Measurements from ENCODE around the gene TAS1R2. TPM values are rescaled to one million over a fixed set of nuclear protein-coding genes. Genes with fewer than 3 reads are reported as not detected.
"Not testable (repeated sequence)": the region's sequence is repeated elsewhere in the genome, so short reads cannot be mapped to it uniquely, and the experiment has no call there.

Gene TAS1R2
- total RNA-seq, 2 experiments from 2014 or later, result not detected

GRCh38 chr1:18872071-18872611, 12.7 kb upstream of the TAS1R2 start:
- H3K27ac Mint-ChIP-seq, result no peak overlapping the region
- H3K4me1 Mint-ChIP-seq, result no peaks in the 10 kb centered on the region
- no peaks in the 10 kb centered on the region for H3K27me3 Mint-ChIP-seq
- CTCF ChIA-PET, result no interaction called here
- no peak overlapping the region for H3K4me3 Mint-ChIP-seq
- POLR2A ChIA-PET, result no interaction called here
- H3K9me3 Mint-ChIP-seq, result no peaks in the 10 kb centered on the region
- H3K36me3 Mint-ChIP-seq (ENCODE audit: low read depth), result no peaks in the 10 kb centered on the region
- no peak for DNase-seq

DNA sequence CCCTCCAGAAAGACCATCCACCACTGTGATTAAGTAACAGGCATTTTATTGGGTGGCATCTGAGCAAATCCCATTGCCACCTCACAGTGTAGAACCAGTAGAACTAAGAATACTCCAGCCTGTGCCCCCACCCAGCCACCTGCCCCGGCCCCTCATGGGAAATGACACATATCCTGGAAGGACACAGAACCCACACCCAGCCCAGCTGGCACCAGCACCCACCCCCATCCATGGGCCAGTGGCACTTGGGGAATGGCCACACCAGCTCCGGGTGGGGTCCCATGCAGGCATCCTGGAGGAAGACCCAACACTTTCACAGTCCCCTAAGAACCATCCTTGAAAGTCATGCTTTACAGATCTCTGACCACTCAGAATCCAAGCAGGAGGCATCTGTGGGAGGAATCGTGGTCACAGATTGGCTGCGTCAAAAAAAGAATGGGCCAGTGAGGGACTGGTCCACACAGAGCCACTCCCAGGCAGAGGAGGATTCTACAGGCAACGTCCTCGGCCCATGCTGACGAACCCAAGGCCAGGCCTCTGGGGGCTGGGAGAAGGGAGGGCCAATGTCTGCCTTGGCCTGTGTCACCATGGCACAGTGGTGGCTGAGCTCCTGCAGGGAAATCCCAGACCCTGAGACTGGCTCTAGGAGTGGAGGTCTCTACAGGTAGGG, 12.1 kb upstream of the TAS1R2 start:
- H3K4me3 Mint-ChIP-seq, result no peak overlapping the region
- no peaks in the 10 kb centered on the region for H3K36me3 Mint-ChIP-seq (ENCODE audit: low read depth)
- ChIA-PET CTCF (no interaction called here), POLR2A (no interaction called here)
- H3K4me1 Mint-ChIP-seq, result no peaks in the 10 kb centered on the region
- H3K27ac Mint-ChIP-seq, result no peak overlapping the region
- no peak for DNase-seq
- no peaks in the 10 kb centered on the region for H3K27me3 Mint-ChIP-seq
- no peaks in the 10 kb centered on the region for H3K9me3 Mint-ChIP-seq

DNA sequence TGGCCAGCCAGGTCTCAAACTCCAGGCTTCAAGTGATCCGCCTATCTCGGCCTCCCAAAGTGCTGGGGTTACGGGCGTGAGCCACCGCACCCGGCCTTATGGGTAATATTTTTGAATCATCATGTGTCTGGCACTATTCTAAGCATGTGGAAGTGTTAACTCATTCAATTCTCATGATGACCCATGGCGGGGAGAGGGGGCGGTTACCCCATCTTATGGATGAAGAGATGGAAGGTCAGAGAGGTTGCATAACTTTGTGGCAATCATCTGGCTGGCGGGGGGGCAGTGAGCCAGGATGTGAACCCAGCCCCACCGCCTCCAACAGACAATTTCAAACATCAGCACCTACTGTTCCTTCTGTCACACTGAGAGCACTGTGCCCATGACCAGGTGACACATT, 11.5 kb upstream of the TAS1R2 start:
- no peaks in the 10 kb centered on the region for H3K4me1 Mint-ChIP-seq
- H3K4me3 Mint-ChIP-seq, result no peak overlapping the region
- CTCF ChIA-PET, result no interaction called here
- H3K27me3 Mint-ChIP-seq, result no peaks in the 10 kb centered on the region
- no peak for DNase-seq
- POLR2A ChIA-PET, result no interaction called here
- no peaks in the 10 kb centered on the region for H3K36me3 Mint-ChIP-seq (ENCODE audit: low read depth)
- no peak overlapping the region for H3K27ac Mint-ChIP-seq
- no peaks in the 10 kb centered on the region for H3K9me3 Mint-ChIP-seq

- CTCF ChIA-PET; DNase-seq; H3K9me3 Mint-ChIP-seq; H3K27ac Mint-ChIP-seq; H3K27me3 Mint-ChIP-seq; POLR2A ChIA-PET; H3K4me1 Mint-ChIP-seq; H3K4me3 Mint-ChIP-seq; H3K36me3 Mint-ChIP-seq (ENCODE audit: low read depth): not testable (repeated sequence)
These were observed 11.1 kb upstream of the TAS1R2 start for GRCh38 chr1:18870595-18870865.

GRCh38 chr1:18869847-18870594, 10.6 kb upstream of the TAS1R2 start:
- H3K27me3 Mint-ChIP-seq, result peaks cover 3% of the 10 kb centered on the region
- DNase-seq, result no peak
- CTCF ChIA-PET, result no interaction called here
- no peak overlapping the region for H3K27ac Mint-ChIP-seq
- no peaks in the 10 kb centered on the region for H3K4me1 Mint-ChIP-seq
- no peaks in the 10 kb centered on the region for H3K36me3 Mint-ChIP-seq (ENCODE audit: low read depth)
- H3K4me3 Mint-ChIP-seq, result no peak overlapping the region
- H3K9me3 Mint-ChIP-seq, result no peaks in the 10 kb centered on the region
- POLR2A ChIA-PET, result no interaction called here

- no peak overlapping the region for H3K4me3 Mint-ChIP-seq
- no peak overlapping the region for H3K27ac Mint-ChIP-seq
- H3K9me3 Mint-ChIP-seq, result no peaks in the 10 kb centered on the region
- H3K36me3 Mint-ChIP-seq (ENCODE audit: low read depth), result no peaks in the 10 kb centered on the region
- H3K4me1 Mint-ChIP-seq, result no peaks in the 10 kb centered on the region
- peaks cover 3% of the 10 kb centered on the region for H3K27me3 Mint-ChIP-seq
- POLR2A ChIA-PET, result no interaction called here
- DNase-seq, result no peak
- CTCF ChIA-PET, result no interaction called here
These were observed 9.5 kb upstream of the TAS1R2 start for GRCh38 chr1:18868801-18869424.

GRCh38 chr1:18868354-18868753, 8.9 kb upstream of the TAS1R2 start:
- ChIA-PET CTCF (no interaction called here), POLR2A (no interaction called here)
- Mint-ChIP-seq H3K4me1 (no peaks in the 10 kb centered on the region), H3K4me3 (no peak overlapping the region), H3K27ac (no peak overlapping the region), H3K27me3 (peaks cover 3% of the 10 kb centered on the region), H3K36me3 (ENCODE audit: low read depth) (no peaks in the 10 kb centered on the region), H3K9me3 (no peaks in the 10 kb centered on the region)
- no peak for DNase-seq

GRCh38 chr1:18866846-18867245, 7.4 kb upstream of the TAS1R2 start:
- POLR2A ChIA-PET, result no interaction called here
- no peaks in the 10 kb centered on the region for H3K36me3 Mint-ChIP-seq (ENCODE audit: low read depth)
- H3K4me3 Mint-ChIP-seq, result no peak overlapping the region
- no peaks in the 10 kb centered on the region for H3K4me1 Mint-ChIP-seq
- DNase-seq, result no peak
- no peak overlapping the region for H3K27ac Mint-ChIP-seq
- H3K27me3 Mint-ChIP-seq, result peaks cover 3% of the 10 kb centered on the region
- CTCF ChIA-PET, result no interaction called here
- no peaks in the 10 kb centered on the region for H3K9me3 Mint-ChIP-seq

- CTCF ChIA-PET, result interaction anchor here (0.6 kb wide), 1 partner anchor 86 kb away, joined by 4 read pairs; no protein-coding TSS in a partner anchor
- POLR2A ChIA-PET, result no interaction called here
- Mint-ChIP-seq H3K36me3 (ENCODE audit: low read depth) (no peaks in the 10 kb centered on the region), H3K4me3 (no peak overlapping the region), H3K9me3 (no peaks in the 10 kb centered on the region), H3K27me3 (peaks cover 3% of the 10 kb centered on the region), H3K27ac (no peak overlapping the region), H3K4me1 (no peaks in the 10 kb centered on the region)
- DNase-seq, result no peak
These were observed 6.9 kb upstream of the TAS1R2 start for GRCh38 chr1:18866314-18866713.

DNA sequence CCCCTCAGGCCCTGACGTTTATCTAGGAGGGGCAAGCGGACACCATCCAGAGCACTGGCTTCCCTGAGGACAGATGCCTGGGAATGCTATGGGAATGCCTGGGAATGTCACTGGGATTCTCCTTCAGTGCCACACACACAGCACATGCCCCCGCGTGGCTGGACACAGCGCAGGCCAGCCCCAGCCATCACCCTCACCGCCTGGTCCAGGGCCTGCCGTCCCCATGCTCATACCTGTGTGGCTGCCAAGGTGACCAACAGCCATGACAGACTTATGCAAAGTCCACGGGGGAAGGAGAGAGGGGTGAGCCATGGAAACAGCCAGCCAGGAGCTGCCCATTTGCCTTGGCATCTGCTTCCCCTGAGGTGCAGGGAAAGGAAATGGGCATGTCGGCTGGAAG, 5.7 kb upstream of the TAS1R2 start:
- no peak for DNase-seq
- ChIA-PET POLR2A (no interaction called here), CTCF (no interaction called here)
- H3K27ac Mint-ChIP-seq, result no peak overlapping the region
- no peaks in the 10 kb centered on the region for H3K36me3 Mint-ChIP-seq (ENCODE audit: low read depth)
- H3K4me1 Mint-ChIP-seq, result no peaks in the 10 kb centered on the region
- H3K27me3 Mint-ChIP-seq, result peaks cover 3% of the 10 kb centered on the region
- H3K9me3 Mint-ChIP-seq, result no peaks in the 10 kb centered on the region
- H3K4me3 Mint-ChIP-seq, result no peak overlapping the region

DNA sequence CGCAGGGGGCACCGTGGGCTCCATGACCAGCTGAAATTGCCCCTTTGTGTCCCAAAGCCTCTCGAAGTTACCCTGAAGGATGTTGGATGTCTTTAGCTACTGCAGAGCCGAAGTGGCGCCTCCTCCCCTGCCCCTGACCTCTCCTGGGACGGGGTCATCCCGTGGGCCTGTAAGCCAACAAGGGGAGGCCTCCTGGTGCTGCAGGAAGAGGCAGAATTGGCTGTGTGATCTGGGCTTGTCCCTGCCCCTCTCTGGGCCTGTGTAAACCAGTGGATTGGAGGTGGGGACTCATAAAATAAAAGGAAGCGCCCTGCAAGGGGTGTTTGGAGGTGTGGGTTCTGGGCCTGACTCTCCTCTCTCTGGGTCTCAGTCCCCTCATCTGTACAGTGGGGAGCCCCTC, 2.1 kb upstream of the TAS1R2 start:
- no peaks in the 10 kb centered on the region for H3K36me3 Mint-ChIP-seq (ENCODE audit: low read depth)
- peaks cover 3% of the 10 kb centered on the region for H3K27me3 Mint-ChIP-seq
- POLR2A ChIA-PET, result no interaction called here
- no peak overlapping the region for H3K4me3 Mint-ChIP-seq
- H3K4me1 Mint-ChIP-seq, result no peaks in the 10 kb centered on the region
- H3K27ac Mint-ChIP-seq, result no peak overlapping the region
- no peaks in the 10 kb centered on the region for H3K9me3 Mint-ChIP-seq
- DNase-seq, result no peak
- CTCF ChIA-PET, result interaction anchor here (1.2 kb wide), 1 partner anchor 13 kb away, joined by 3 read pairs; no protein-coding TSS in a partner anchor

GRCh38 chr1:18861082-18861481, 1.6 kb upstream of the TAS1R2 start:
- peaks cover 3% of the 10 kb centered on the region for H3K27me3 Mint-ChIP-seq
- no peaks in the 10 kb centered on the region for H3K9me3 Mint-ChIP-seq
- DNase-seq, result no peak
- ChIA-PET CTCF (interaction anchor here (1.2 kb wide), 1 partner anchor 13 kb away, joined by 3 read pairs; no protein-coding TSS in a partner anchor), POLR2A (no interaction called here)
- no peak overlapping the region for H3K27ac Mint-ChIP-seq
- H3K4me3 Mint-ChIP-seq, result no peak overlapping the region
- no peaks in the 10 kb centered on the region for H3K4me1 Mint-ChIP-seq
- H3K36me3 Mint-ChIP-seq (ENCODE audit: low read depth), result no peaks in the 10 kb centered on the region

DNA sequence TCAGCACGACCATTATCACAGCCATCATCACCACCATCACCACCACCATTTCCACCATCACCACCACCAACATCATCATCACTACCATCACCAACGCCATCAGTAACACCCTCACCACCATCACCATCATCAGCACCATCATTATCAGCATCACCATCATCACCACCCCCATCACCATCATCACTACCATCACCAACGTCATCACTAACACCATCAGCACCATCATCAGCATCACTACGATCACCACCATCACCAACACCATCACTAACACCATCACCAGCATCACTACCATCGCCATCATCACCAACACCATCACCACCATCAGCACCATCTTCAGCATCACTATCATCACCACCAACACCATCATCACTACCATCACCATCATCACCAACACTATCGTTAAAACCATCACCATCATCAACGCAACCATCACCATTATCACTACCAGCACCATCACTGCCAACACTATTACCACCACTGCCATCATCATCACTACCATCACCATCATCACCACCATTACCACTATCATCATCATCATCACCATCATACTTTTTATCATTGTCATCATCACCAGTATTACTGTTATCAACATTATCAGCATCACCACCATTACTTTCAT, 1.3 kb downstream of the TAS1R2 start:
- CTCF ChIA-PET, result no interaction called here

More for the DNA sequence above, 1.3 kb downstream of the TAS1R2 start:
- Mint-ChIP-seq H3K4me3 (no peak overlapping the region), H3K9me3 (no peaks in the 10 kb centered on the region), H3K36me3 (ENCODE audit: low read depth) (no peaks in the 10 kb centered on the region), H3K27me3 (no peaks in the 10 kb centered on the region), H3K27ac (no peak overlapping the region), H3K4me1 (no peaks in the 10 kb centered on the region)
- no peak for DNase-seq
- POLR2A ChIA-PET, result no interaction called here
